Measurements from ENCODE around the gene THSD4.
"Not testable (repeated sequence)": the region's sequence is repeated elsewhere in the genome, so short reads cannot be mapped to it uniquely, and the experiment has no call there.

DNA sequence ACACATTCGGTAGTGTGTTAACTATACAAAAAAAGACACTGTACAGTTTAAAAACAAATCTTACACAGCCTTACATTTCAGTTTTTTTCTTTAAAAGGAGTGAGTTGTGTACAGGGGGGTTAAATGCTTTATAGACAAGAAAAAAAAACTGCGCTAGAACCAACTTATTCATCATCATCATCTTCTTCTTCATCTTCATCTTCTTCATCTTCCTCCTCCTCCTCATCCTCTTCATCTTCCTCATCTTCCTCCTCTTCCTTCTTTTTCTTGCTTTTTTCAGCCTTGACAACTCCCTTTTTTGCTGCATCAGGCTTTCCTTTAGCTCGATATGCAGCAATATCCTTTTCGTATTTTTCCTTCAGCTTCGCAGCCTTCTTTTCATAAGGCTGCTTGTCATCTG lies 49.3 kb downstream of the THSD4 start:
- TF ChIP-seq, protein P1, sequence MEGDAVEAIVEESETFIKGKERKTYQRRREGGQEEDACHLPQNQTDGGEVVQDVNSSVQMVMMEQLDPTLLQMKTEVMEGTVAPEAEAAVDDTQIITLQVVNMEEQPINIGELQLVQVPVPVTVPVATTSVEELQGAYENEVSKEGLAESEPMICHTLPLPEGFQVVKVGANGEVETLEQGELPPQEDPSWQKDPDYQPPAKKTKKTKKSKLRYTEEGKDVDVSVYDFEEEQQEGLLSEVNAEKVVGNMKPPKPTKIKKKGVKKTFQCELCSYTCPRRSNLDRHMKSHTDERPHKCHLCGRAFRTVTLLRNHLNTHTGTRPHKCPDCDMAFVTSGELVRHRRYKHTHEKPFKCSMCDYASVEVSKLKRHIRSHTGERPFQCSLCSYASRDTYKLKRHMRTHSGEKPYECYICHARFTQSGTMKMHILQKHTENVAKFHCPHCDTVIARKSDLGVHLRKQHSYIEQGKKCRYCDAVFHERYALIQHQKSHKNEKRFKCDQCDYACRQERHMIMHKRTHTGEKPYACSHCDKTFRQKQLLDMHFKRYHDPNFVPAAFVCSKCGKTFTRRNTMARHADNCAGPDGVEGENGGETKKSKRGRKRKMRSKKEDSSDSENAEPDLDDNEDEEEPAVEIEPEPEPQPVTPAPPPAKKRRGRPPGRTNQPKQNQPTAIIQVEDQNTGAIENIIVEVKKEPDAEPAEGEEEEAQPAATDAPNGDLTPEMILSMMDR (IDR thresholded peaks at IDR 0.05) = not testable (repeated sequence)
- TF ChIP-seq POLR2A (IDR thresholded peaks at IDR 0.05) = not testable (repeated sequence)
